Measurements from ENCODE around the gene DAZL. TPM values are rescaled to one million over a fixed set of nuclear protein-coding genes. Genes with fewer than 3 reads are reported as not detected.

Gene DAZL
- total and polyA plus RNA-seq, 9 of the 15 experiments (the other 6 are each of a cell fraction or from before 2014, with no cell fraction given), result not detected

GRCh38 chr3:16568115-16568514 is 37.1 kb downstream of the DAZL start (continued):
- TF ChIP-seq, protein P1, sequence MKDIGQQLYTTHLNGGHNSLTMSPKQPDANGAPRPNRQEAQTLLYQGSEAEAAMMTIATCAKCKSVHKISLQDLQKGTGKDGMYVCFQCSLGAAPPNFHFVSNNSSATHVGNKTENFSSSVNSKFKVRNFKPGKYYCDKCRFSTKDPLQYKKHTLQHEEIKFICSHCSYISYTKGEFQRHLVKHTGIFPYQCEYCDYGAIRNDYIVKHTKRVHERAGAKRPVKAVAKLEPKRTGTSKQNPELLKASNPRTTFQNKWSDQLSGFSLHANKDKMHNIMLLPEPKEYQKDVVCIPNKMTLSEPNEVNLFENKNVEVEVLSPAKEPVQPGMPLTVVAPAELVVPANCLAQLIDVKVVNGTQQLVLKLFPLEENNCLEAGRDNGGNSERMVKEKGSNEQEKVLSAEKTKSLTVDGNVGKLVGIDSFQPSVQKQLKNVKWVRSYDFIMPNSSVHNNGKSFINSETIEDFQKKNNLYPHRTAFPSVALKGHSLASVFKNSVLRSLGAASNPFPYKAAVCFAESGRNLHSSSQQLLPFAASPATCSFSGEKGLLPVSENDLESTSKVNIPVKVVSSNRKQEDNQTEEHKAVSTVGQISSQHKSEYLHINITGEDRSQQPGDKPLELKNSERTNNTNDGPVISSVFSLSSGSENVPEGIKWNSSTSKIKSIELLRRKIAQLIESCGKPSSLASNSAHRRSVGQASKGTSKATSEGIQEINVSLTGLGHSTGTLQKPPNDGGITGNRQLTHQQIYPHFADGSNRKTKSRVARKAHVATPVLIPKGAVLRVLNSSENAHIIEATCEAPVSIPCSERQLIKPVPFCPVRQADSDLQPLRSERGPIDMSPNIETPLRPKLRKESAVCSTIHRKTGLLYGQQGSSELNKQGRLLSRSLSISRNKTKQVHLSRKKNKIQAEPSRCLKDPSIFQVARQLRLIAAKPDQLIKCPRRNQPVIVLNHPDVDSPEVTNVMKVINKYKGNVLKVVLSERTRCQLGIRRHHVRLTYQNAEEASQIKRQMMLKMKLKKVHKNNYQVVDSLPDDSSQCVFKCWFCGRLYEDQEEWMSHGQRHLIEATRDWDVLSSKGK (CRISPR knock-in tag; IDR thresholded peaks at IDR 0.05), result no peak
- TF ChIP-seq CEBPB (tag; IDR thresholded peaks at IDR 0.05), result no peak
- no peak for TF ChIP-seq RUNX1 (IDR thresholded peaks at IDR 0.05; ENCODE audit: low read depth)

GRCh38 chr3:16559653-16560365 is 45.4 kb downstream of the DAZL start:
- Histone ChIP-seq H3K27me3 (ENCODE audit: control insufficient read depth in 2 of 2, insufficient read depth in 2 of 2, low read length in 2 of 2) (peaks cover 4 to 19% of the 10 kb centered on the region in 2 experiments; a peak in 3 of 5 replicates), H2AFZ (ENCODE audit: low read depth, low read length) (no peak overlapping the region), H3K9ac (ENCODE audit: insufficient read depth in 1 of 2, low read depth in 2 of 2, low read length in 2 of 2) (no peak overlapping the region), H3K4me2 (ENCODE audit: insufficient read depth, low read length) (no peak overlapping the region), H3K4me3 (no peak overlapping the region), H3K27ac (ENCODE audit: extremely low read depth, low read depth, low read length) (no peak overlapping the region), H3K9me3 (replicated peaks; ENCODE audit: control insufficient read depth, insufficient read depth, low read depth, low read length) (no peaks in the 10 kb centered on the region), H3K9me1 (ENCODE audit: control insufficient read depth, insufficient read depth, low read length) (no peaks in the 10 kb centered on the region), H3K36me3 (ENCODE audit: control insufficient read depth, insufficient read depth, low read length) (no peaks in the 10 kb centered on the region), H3K4me1 (replicated peaks in 1 of 2; ENCODE audit: control insufficient read depth in 2 of 2, insufficient read depth in 2 of 2, low read length in 2 of 2) (no peaks in the 10 kb centered on the region), H3K79me2 (ENCODE audit: control insufficient read depth, insufficient read depth, low read length) (no peaks in the 10 kb centered on the region), H4K20me1 (replicated peaks; ENCODE audit: control insufficient read depth, insufficient read depth, low read length) (no peaks in the 10 kb centered on the region)
- FAIRE-seq (no peak), DNase-seq (ENCODE audit: extremely low read depth in 1 of 4, low spot score in 3 of 4) (no peak), ATAC-seq (no peak)
- WGBS (ENCODE audit: insufficient coverage, low coverage, missing lambda C conversion rate), result 0% methylated on average over 5 of the region's 5 CpGs
- CTCF ChIA-PET (ENCODE audit: low intra/inter-chr PET ratio), result no interaction called here
- intact Hi-C loops (cut with micrococcal nuclease), result loop anchor here (10.0 kb wide), 1 partner anchor 1355 kb away; the partner anchor contains the start of gene CAPN7
- TF ChIP-seq MED1 (CRISPR knock-in tag; IDR thresholded peaks at IDR 0.05; ENCODE audit: borderline replicate concordance), result no peak
- POLR2A ChIA-PET, result interaction anchor here (0.7 kb wide), 2 partner anchors 11 to 18 kb away, joined by 3 read pairs; no protein-coding TSS in a partner anchor
- in situ Hi-C loops (cut with MboI), result loop anchor here (10.0 kb wide), 1 partner anchor 515 kb away; no protein-coding TSS in a partner anchor
- BruUV-seq (replicated peaks), result no TSS peak
